WTC11 (cell line): Measurements from ENCODE around the gene SLC11A2. TPM values are rescaled to one million over a fixed set of nuclear protein-coding genes. Genes with fewer than 3 reads are reported as not detected.

ENCODE experiments used
- ATAC-seq: fragments of 200-7000 bp; cut with Tn5 transposase; 2 replicates; pipeline ENCODE4 v1.10.0; 2021; ENCODE audit warnings: mild to moderate bottlenecking, moderate library complexity
- CTCF ChIA-PET: fragments of 300-600 bp; sonication (Branson Sonifier 250); formaldehyde crosslinking; loops from one replicate; lab custom pipeline; 2021; ENCODE audit warnings: antibody characterized with exemption; lab: Charles Lee
- POLR2A ChIA-PET: fragments of 350-600 bp; sonication (Branson Sonifier 250); formaldehyde crosslinking; loops from one replicate; lab custom pipeline; 2021; ENCODE audit warnings: antibody characterized with exemption; lab: Charles Lee
- DNase-seq: peaks from one replicate; pipeline ENCODE4 v3.0.0; 2021; ENCODE audit warnings: low spot score
- H3K27ac Mint-ChIP-seq: 2 replicates; pipeline ENCODE4 v1.8.0; 2021; ENCODE audit warnings: mixed read lengths
- H3K27me3 Mint-ChIP-seq: 2 replicates; pipeline ENCODE4 v1.8.0; 2021; ENCODE audit warnings: low read depth, mild to moderate bottlenecking, moderate library complexity, mixed read lengths
- H3K36me3 Mint-ChIP-seq: 2 replicates; pipeline ENCODE4 v1.8.0; 2021; ENCODE audit warnings: mixed read lengths
- H3K4me1 Mint-ChIP-seq: 2 replicates; pipeline ENCODE4 v1.8.0; 2022; ENCODE audit warnings: mixed read lengths
- H3K4me3 Mint-ChIP-seq: 2 replicates; pipeline ENCODE4 v1.8.0; 2021; ENCODE audit warnings: mild to moderate bottlenecking, moderate library complexity, mixed read lengths
- H3K9me3 Mint-ChIP-seq: 2 replicates; pipeline ENCODE4 v1.8.0; 2021; ENCODE audit warnings: mixed read lengths
- ARID4B ChIP-seq: sonication (generic); formaldehyde crosslinking; IDR thresholded peaks from 2 replicates; pipeline ENCODE4 v1.8.0; 2023; ENCODE audit warnings: missing genetic modification reagents, mild to moderate bottlenecking, borderline replicate concordance
- ATF1 ChIP-seq: sonication (generic); formaldehyde crosslinking; IDR thresholded peaks from 2 replicates; pipeline ENCODE4 v1.8.1; 2023; ENCODE audit warnings: mild to moderate bottlenecking, moderate library complexity, missing genetic modification reagents
- ATF6 ChIP-seq: sonication (generic); formaldehyde crosslinking; IDR thresholded peaks from 2 replicates; pipeline ENCODE4 v1.8.1; 2023; ENCODE audit warnings: mild to moderate bottlenecking, missing genetic modification reagents
- CREB1 ChIP-seq: sonication (generic); formaldehyde crosslinking; IDR thresholded peaks from 2 replicates; pipeline ENCODE4 v1.8.0; 2023; ENCODE audit warnings: mild to moderate bottlenecking, missing genetic modification reagents
- E2F1 ChIP-seq: sonication (generic); formaldehyde crosslinking; IDR thresholded peaks from 2 replicates; pipeline ENCODE4 v1.8.0; 2022; ENCODE audit warnings: mild to moderate bottlenecking, missing genetic modification reagents
- E2F4 ChIP-seq: sonication (generic); formaldehyde crosslinking; IDR thresholded peaks from 2 replicates; pipeline ENCODE4 v1.8.1; 2022; ENCODE audit warnings: low read depth, mild to moderate bottlenecking, moderate library complexity, missing genetic modification reagents, borderline replicate concordance
- EMX1 ChIP-seq: fragments of 250-450 bp; sonication (Bioruptor Pico); IDR thresholded peaks from 2 replicates; pipeline ENCODE4 v1.8.0; 2021; ENCODE audit warnings: mild to moderate bottlenecking
- ETV6 ChIP-seq: sonication (generic); formaldehyde crosslinking; IDR thresholded peaks from 2 replicates; pipeline ENCODE4 v1.8.1; 2022; ENCODE audit warnings: mild to moderate bottlenecking, missing genetic modification reagents
- JAZF1 ChIP-seq: fragments of 250-450 bp; sonication (Bioruptor Pico); IDR thresholded peaks from 2 replicates; pipeline ENCODE4 v1.9.0; 2021; ENCODE audit warnings: moderate library complexity, mild to moderate bottlenecking, inconsistent platforms
- MXD4 ChIP-seq: fragments of 250-450 bp; sonication (Bioruptor Pico); IDR thresholded peaks from 2 replicates; pipeline ENCODE4 v1.8.0; 2021; ENCODE audit warnings: mild to moderate bottlenecking, moderate library complexity, borderline replicate concordance
- OVOL2 ChIP-seq: fragments of 250-450 bp; sonication (Bioruptor Pico); IDR thresholded peaks from 2 replicates; pipeline ENCODE4 v1.9.0; 2021; ENCODE audit warnings: mild to moderate bottlenecking, borderline replicate concordance
- RORB ChIP-seq: fragments of 250-450 bp; sonication (Bioruptor Pico); IDR thresholded peaks from 2 replicates; pipeline ENCODE4 v1.9.0; 2021; ENCODE audit warnings: mild to moderate bottlenecking
- SMAD3 ChIP-seq: sonication (generic); formaldehyde crosslinking; IDR thresholded peaks from 2 replicates; pipeline ENCODE4 v1.8.0; 2022; ENCODE audit warnings: missing genetic modification reagents, mild to moderate bottlenecking, borderline replicate concordance
- SOX15 ChIP-seq: fragments of 250-450 bp; sonication (Bioruptor Pico); IDR thresholded peaks from 2 replicates; pipeline ENCODE4 v1.9.0; 2021; ENCODE audit warnings: mild to moderate bottlenecking
- SP1 ChIP-seq: sonication (generic); formaldehyde crosslinking; conservative IDR thresholded peaks from 2 replicates; pipeline ENCODE4 v1.8.1; 2022; ENCODE audit warnings: missing genetic modification reagents
- TP53 ChIP-seq: sonication (generic); formaldehyde crosslinking; IDR thresholded peaks from 2 replicates; pipeline ENCODE4 v1.8.1; 2023; ENCODE audit warnings: mild to moderate bottlenecking, missing genetic modification reagents
- ZBTB21 ChIP-seq: sonication (generic); formaldehyde crosslinking; IDR thresholded peaks from 2 replicates; pipeline ENCODE4 v1.8.1; 2023; ENCODE audit warnings: mild to moderate bottlenecking, missing genetic modification reagents, borderline replicate concordance
- ZNF263 ChIP-seq: sonication (generic); formaldehyde crosslinking; IDR thresholded peaks from 2 replicates; pipeline ENCODE4 v1.8.1; 2022; ENCODE audit warnings: low read depth, mild to moderate bottlenecking, moderate library complexity, missing genetic modification reagents
- ZNF671 ChIP-seq: fragments of 250-450 bp; sonication (Bioruptor Pico); IDR thresholded peaks from 2 replicates; pipeline ENCODE4 v1.8.0; 2021; ENCODE audit warnings: mild to moderate bottlenecking
- total RNA-seq: library from RNA; stranded (reverse); gene quantifications from 3 replicates; pipeline ENCODE4 v1.2.3, GENCODE V29; 2021
- TF ChIP-seq, protein P1 (sequence below): sonication (generic); formaldehyde crosslinking; IDR thresholded peaks from 2 replicates; pipeline ENCODE4 v1.8.1; 2022; ENCODE audit warnings: mild to moderate bottlenecking, moderate library complexity, missing genetic modification reagents
- TF ChIP-seq, protein P2 (sequence below): sonication (generic); formaldehyde crosslinking; IDR thresholded peaks from 2 replicates; pipeline ENCODE4 v1.8.1; 2023; ENCODE audit warnings: mild to moderate bottlenecking, missing genetic modification reagents, moderate library complexity
- TF ChIP-seq, protein P3 (sequence below): fragments of 250-450 bp; sonication (Bioruptor Pico); IDR thresholded peaks from 2 replicates; pipeline ENCODE4 v1.9.0; 2021; ENCODE audit warnings: mild to moderate bottlenecking

SLC11A2 gene
- total RNA-seq, 1 experiment from 2014 or later = 58.0 TPM

- DNase-seq (no peak), ATAC-seq (no peak)
- POLR2A ChIA-PET = no interaction called here
- Mint-ChIP-seq H3K27me3 (peaks cover 4% of the 10 kb centered on the region; the same call in 1 of the 2 replicates), H3K4me1 (no peaks in the 10 kb centered on the region), H3K27ac (no peak overlapping the region), H3K9me3 (peaks cover 33% of the 10 kb centered on the region), H3K36me3 (peaks cover 47% of the 10 kb centered on the region), H3K4me3 (no peak overlapping the region)
- CTCF ChIA-PET = no interaction called here
- TF ChIP-seq ARID4B (CRISPR knock-in tag) (no peak), ETV6 (CRISPR knock-in tag) (no peak), ZBTB21 (CRISPR knock-in tag) (no peak), SOX15 (CRISPR knock-in tag) (no peak), MXD4 (CRISPR knock-in tag) (no peak), E2F4 (CRISPR knock-in tag) (no peak), ATF1 (CRISPR knock-in tag) (no peak), EMX1 (no peak), E2F1 (CRISPR knock-in tag) (no peak), SMAD3 (CRISPR knock-in tag) (no peak)
- TF ChIP-seq, protein P1, sequence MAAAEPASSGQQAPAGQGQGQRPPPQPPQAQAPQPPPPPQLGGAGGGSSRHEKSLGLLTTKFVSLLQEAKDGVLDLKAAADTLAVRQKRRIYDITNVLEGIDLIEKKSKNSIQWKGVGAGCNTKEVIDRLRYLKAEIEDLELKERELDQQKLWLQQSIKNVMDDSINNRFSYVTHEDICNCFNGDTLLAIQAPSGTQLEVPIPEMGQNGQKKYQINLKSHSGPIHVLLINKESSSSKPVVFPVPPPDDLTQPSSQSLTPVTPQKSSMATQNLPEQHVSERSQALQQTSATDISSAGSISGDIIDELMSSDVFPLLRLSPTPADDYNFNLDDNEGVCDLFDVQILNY (CRISPR knock-in tag) = no peak
- TF ChIP-seq, protein P2, sequence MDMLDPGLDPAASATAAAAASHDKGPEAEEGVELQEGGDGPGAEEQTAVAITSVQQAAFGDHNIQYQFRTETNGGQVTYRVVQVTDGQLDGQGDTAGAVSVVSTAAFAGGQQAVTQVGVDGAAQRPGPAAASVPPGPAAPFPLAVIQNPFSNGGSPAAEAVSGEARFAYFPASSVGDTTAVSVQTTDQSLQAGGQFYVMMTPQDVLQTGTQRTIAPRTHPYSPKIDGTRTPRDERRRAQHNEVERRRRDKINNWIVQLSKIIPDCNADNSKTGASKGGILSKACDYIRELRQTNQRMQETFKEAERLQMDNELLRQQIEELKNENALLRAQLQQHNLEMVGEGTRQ (CRISPR knock-in tag) = no peak
- TF ChIP-seq, protein P3, sequence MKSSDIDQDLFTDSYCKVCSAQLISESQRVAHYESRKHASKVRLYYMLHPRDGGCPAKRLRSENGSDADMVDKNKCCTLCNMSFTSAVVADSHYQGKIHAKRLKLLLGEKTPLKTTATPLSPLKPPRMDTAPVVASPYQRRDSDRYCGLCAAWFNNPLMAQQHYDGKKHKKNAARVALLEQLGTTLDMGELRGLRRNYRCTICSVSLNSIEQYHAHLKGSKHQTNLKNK = no peak
These were observed 54.2 kb downstream of the SLC11A2 start for GRCh38 chr12:50971946-50972345.

GRCh38 chr12:50964432-50964831 is 61.8 kb downstream of the SLC11A2 start:
- ChIA-PET POLR2A (no interaction called here), CTCF (no interaction called here)
- Mint-ChIP-seq H3K27me3 (no peaks in the 10 kb centered on the region), H3K36me3 (no peaks in the 10 kb centered on the region), H3K4me1 (no peaks in the 10 kb centered on the region), H3K9me3 (no peaks in the 10 kb centered on the region), H3K4me3 (no peak overlapping the region), H3K27ac (no peak overlapping the region)
- no peak for TF ChIP-seq OVOL2 (CRISPR knock-in tag)
- no peak for TF ChIP-seq ATF6 (CRISPR knock-in tag)
- TF ChIP-seq CREB1 (CRISPR knock-in tag) = no peak
- no peak for TF ChIP-seq RORB (CRISPR knock-in tag)
- TF ChIP-seq E2F4 (CRISPR knock-in tag) = no peak
- TF ChIP-seq ZNF263 (CRISPR knock-in tag) = no peak
- no peak for TF ChIP-seq JAZF1 (CRISPR knock-in tag)
- TF ChIP-seq SP1 (CRISPR knock-in tag) = no peak
- no peak for TF ChIP-seq TP53 (CRISPR knock-in tag)
- TF ChIP-seq ZNF671 (CRISPR knock-in tag) = no peak
- no peak for ATAC-seq
- no peak for DNase-seq
